Nephron progenitor cell (in vitro differentiated cells): ENCODE measurements around the gene PLVAP.
A peak's percentile ranks its signal among the peaks of the same experiment; 100 is the strongest.

Source experiments
- DNase-seq: peaks from one replicate; pipeline ENCODE4 v3.0.0; 2021
- H3K27ac Mint-ChIP-seq: 2 replicates; pipeline ENCODE4 v1.8.0; 2021; ENCODE audit warnings: mild to moderate bottlenecking, moderate library complexity, mixed read lengths
- H3K27me3 Mint-ChIP-seq: 2 replicates; pipeline ENCODE4 v1.8.0; 2021; ENCODE audit warnings: mild to moderate bottlenecking, low read depth, mixed read lengths; ENCODE audit not compliant: poor library complexity
- H3K36me3 Mint-ChIP-seq: 2 replicates; pipeline ENCODE4 v1.8.0; 2021; ENCODE audit warnings: low read depth, mixed read lengths
- H3K4me1 Mint-ChIP-seq: 2 replicates; pipeline ENCODE4 v1.8.0; 2021; ENCODE audit warnings: mixed read lengths
- H3K4me3 Mint-ChIP-seq: 2 replicates; pipeline ENCODE4 v1.8.0; 2021; ENCODE audit warnings: mild to moderate bottlenecking, moderate library complexity, mixed read lengths
- H3K9me3 Mint-ChIP-seq: 2 replicates; pipeline ENCODE4 v1.8.0; 2021; ENCODE audit warnings: mild to moderate bottlenecking, moderate library complexity, mixed read lengths
- TF ChIP-seq, protein P1 (sequence below): fragments of 200-600 bp; sonication (generic); IDR thresholded peaks from 2 replicates; pipeline ENCODE4 v1.5.0; 2021; ENCODE audit warnings: antibody characterized with exemption

Gene PLVAP

DNA sequence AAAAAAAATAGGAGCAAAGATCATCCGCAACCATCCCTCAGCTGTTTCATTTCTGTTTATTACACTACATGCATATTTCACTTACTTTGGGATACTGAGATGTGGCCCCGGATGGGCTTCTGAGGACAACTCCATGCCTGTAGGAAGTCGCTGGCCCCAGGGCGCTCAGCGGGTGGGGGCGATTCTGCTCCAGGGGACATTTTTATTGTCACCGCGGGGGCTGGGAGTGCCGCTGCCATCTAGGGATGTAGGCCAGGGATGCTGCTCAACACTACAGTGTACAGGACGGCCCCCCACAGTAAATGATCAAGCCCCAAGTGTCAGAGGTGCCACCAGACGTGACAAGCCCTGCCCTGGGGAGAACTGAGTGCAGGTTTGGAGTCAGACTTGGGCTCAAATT lies 34.7 kb upstream of the PLVAP start:
- peak overlapping the region; percentile 99 for H3K27ac Mint-ChIP-seq
- no peaks in the 10 kb centered on the region for H3K9me3 Mint-ChIP-seq
- H3K4me1 Mint-ChIP-seq: peaks cover 65% of the 10 kb centered on the region
- peaks cover 10% of the 10 kb centered on the region for H3K36me3 Mint-ChIP-seq
- peaks cover 3% of the 10 kb centered on the region for H3K27me3 Mint-ChIP-seq
- no peak for DNase-seq
- TF ChIP-seq, protein P1, sequence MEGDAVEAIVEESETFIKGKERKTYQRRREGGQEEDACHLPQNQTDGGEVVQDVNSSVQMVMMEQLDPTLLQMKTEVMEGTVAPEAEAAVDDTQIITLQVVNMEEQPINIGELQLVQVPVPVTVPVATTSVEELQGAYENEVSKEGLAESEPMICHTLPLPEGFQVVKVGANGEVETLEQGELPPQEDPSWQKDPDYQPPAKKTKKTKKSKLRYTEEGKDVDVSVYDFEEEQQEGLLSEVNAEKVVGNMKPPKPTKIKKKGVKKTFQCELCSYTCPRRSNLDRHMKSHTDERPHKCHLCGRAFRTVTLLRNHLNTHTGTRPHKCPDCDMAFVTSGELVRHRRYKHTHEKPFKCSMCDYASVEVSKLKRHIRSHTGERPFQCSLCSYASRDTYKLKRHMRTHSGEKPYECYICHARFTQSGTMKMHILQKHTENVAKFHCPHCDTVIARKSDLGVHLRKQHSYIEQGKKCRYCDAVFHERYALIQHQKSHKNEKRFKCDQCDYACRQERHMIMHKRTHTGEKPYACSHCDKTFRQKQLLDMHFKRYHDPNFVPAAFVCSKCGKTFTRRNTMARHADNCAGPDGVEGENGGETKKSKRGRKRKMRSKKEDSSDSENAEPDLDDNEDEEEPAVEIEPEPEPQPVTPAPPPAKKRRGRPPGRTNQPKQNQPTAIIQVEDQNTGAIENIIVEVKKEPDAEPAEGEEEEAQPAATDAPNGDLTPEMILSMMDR: no peak
- peak overlapping the region; percentile 40 for H3K4me3 Mint-ChIP-seq

GRCh38 chr19:17409990-17410389 lies 32.8 kb upstream of the PLVAP start:
- Mint-ChIP-seq H3K27ac (no peak overlapping the region), H3K9me3 (no peaks in the 10 kb centered on the region), H3K4me1 (peaks cover 69% of the 10 kb centered on the region), H3K27me3 (peaks cover 3% of the 10 kb centered on the region), H3K36me3 (peaks cover 5% of the 10 kb centered on the region), H3K4me3 (no peak overlapping the region)
- no peak for DNase-seq
- TF ChIP-seq, protein P1: no peak

DNA sequence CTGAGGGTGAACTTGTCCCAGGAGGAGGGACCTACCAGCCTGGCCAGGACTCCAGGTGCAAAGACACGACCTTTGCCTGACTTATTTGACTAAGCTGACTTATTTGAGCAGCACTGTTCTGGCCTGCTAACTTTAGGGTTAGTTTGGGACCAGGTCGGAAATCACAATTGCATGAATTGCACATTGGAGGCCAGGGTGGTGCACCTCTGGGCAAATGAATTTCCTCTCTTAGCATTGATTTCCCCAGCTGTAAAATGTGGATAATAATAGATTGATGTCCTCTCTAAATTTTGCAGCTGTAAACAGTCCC lies 29.7 kb upstream of the PLVAP start:
- TF ChIP-seq, protein P1: no peak
- peak overlapping the region; percentile 97 for H3K27ac Mint-ChIP-seq
- H3K9me3 Mint-ChIP-seq: no peaks in the 10 kb centered on the region
- no peak for DNase-seq
- peak overlapping the region; percentile 89 for H3K4me3 Mint-ChIP-seq
- H3K36me3 Mint-ChIP-seq: peaks cover 10% of the 10 kb centered on the region
- peaks cover 3% of the 10 kb centered on the region for H3K27me3 Mint-ChIP-seq
- peaks cover 59% of the 10 kb centered on the region for H3K4me1 Mint-ChIP-seq

DNA sequence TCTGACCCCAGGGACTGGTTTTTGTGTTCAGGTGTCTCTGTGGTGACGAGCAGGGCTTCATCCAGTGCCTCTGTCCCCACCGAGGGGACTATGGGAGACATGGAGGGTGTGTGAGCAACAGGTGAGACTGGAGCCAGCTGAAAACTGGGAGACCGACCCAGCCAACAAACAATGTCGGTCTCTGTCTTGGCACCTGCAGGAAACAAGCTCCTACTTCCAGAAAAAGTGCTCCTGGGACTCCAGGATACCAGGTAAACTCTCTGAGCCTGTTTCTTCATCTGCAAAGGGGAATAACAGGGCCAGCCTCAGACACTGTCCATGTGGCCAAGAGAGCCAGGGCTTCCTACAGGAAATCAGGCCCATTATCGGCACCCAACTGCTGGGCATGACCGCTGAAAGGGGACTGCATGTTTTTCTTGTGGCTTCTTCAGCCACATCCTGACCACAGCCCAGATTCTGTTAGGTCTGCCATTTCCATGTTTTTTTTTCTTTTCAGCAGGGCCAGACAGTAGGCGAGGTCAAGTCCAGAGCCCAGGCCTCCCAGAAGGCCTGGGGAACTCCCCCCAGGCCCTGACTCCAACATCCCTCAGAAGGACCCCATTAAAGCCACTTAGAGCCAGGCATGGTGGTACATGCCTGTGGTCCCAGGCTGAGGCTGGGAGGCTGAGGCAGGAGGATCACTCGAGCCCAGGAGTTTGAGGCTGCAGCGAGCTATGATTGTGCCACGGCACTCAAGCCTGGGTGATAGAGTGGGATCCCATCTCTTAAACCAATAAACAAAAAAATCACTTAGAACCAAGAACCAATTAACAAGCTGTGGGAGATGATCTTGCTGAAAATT lies 29.1 kb upstream of the PLVAP start:
- Mint-ChIP-seq H3K27ac (peak overlapping the region; percentile 97), H3K4me3 (peak overlapping the region; percentile 89), H3K36me3 (peaks cover 11% of the 10 kb centered on the region), H3K9me3 (no peaks in the 10 kb centered on the region), H3K27me3 (no peaks in the 10 kb centered on the region), H3K4me1 (peaks cover 58% of the 10 kb centered on the region)
- TF ChIP-seq, protein P1: no peak
- DNase-seq: no peak

GRCh38 chr19:17405250-17406045 lies 28.3 kb upstream of the PLVAP start, which contains the start of gene BST2:
BST2 (minus strand) TSS chr19:17405630; CDS start chr19:17405575, 55 bp downstream.
- Mint-ChIP-seq H3K36me3 (peaks cover 14% of the 10 kb centered on the region), H3K4me1 (peaks cover 55% of the 10 kb centered on the region), H3K27me3 (no peaks in the 10 kb centered on the region), H3K27ac (peak within 1 kb of the TSS; percentile 97), H3K4me3 (peak within 1 kb of the TSS; percentile 89), H3K9me3 (no peaks in the 10 kb centered on the region)
- DNase-seq: no peak
- TF ChIP-seq, protein P1: no peak
